GM12801 (cell line): ENCODE measurements around the gene SCUBE1.

Source experiments
- TF ChIP-seq, protein P1 (sequence below): IDR thresholded peaks from one replicate; pipeline ENCODE4 v1.5.1; 2011; ENCODE audit warnings: control low read depth; ENCODE audit not compliant: insufficient read length; ENCODE audit errors: extremely low read depth

The SCUBE1 gene

DNA sequence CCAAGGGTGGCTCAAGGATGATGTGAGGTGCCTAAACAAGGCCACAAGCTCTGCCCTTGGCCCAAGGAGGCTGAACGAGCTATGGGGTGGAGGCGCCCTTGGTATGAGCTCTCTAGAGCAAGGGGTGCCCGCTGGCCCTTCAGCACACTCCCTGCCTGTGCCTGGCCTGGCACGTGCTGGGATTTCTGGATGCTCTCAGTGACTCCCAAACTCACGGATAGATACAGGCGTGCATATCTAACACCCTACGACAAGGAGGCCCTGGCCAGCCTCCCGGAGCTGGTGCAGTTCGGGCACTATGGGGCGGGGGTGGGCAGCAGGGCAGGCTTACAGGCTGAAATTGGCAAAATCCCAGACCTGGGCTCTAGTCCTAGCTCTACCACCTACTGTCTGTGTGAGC, 30.6 kb downstream of the SCUBE1 start:
- TF ChIP-seq, protein P1, sequence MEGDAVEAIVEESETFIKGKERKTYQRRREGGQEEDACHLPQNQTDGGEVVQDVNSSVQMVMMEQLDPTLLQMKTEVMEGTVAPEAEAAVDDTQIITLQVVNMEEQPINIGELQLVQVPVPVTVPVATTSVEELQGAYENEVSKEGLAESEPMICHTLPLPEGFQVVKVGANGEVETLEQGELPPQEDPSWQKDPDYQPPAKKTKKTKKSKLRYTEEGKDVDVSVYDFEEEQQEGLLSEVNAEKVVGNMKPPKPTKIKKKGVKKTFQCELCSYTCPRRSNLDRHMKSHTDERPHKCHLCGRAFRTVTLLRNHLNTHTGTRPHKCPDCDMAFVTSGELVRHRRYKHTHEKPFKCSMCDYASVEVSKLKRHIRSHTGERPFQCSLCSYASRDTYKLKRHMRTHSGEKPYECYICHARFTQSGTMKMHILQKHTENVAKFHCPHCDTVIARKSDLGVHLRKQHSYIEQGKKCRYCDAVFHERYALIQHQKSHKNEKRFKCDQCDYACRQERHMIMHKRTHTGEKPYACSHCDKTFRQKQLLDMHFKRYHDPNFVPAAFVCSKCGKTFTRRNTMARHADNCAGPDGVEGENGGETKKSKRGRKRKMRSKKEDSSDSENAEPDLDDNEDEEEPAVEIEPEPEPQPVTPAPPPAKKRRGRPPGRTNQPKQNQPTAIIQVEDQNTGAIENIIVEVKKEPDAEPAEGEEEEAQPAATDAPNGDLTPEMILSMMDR = no peak

GRCh38 chr22:43310798-43311197, 32.4 kb downstream of the SCUBE1 start:
- TF ChIP-seq, protein P1 = no peak

DNA sequence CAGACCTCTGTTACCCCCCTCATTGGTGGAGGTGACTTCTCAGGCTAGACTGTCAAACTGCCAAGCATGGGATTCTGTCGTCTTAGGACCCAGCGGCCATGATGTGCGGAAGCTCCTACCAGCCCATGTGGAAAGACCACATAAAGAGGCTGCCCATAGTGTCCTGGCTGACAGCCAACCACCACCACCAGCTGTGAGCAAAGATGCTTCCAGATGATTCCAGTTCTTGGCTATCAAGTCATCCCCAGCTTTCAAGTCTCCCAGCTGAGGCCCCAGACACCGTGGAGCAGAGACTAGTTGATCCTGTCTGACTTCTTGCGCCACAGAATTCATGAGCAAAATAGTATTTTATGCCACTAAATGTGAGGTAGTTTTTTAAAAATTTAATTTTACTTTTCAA, 32.9 kb downstream of the SCUBE1 start:
- TF ChIP-seq, protein P1 = no peak

DNA sequence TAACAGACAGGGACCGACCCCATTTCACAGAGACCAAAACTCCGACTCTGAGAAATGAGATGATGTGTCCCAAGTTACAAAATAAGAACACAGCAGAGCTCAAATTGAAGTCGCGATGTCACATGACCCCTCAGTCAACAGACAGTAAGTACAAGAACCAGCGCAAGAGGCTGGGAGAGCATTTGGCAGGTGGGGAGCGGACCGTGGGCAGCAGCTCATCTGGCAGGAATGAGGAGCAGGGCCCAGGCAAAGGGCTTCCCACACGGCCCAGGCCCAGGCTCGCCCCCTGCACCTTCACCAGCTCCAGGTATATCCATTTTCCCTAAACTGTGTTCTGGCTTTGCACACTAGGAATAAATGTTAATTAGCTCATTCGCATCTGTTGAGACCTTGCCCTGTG, 34.3 kb downstream of the SCUBE1 start:
- TF ChIP-seq, protein P1 = no peak

- TF ChIP-seq, protein P1 = no peak
Measured at GRCh38 chr22:43308060-43308830, 34.9 kb downstream of the SCUBE1 start.

DNA sequence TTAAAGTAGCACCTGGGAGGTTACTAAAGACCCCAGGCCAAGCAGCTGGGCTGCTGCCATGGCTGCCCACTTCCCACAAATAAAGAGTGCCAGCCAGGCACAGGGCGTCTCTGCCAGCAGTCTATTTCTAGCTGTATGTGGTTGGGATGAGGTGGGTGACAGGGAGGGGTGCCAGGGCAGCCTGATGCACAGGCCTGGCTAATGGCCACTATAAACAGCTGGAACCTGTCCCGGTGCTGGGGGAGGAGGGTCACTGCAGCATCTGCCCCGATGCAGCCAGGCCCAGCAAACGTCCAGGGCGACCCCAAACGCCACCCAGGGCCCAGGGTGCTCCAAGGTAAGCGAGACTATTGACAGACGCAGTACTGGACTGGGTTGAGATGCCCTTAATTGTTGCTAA, 37.4 kb downstream of the SCUBE1 start:
- TF ChIP-seq, protein P1 = no peak

GRCh38 chr22:43304831-43305590, 38.2 kb downstream of the SCUBE1 start:
- TF ChIP-seq, protein P1 = no peak
